Measurements from ENCODE around the gene SPTSSA.

The SPTSSA gene

DNA sequence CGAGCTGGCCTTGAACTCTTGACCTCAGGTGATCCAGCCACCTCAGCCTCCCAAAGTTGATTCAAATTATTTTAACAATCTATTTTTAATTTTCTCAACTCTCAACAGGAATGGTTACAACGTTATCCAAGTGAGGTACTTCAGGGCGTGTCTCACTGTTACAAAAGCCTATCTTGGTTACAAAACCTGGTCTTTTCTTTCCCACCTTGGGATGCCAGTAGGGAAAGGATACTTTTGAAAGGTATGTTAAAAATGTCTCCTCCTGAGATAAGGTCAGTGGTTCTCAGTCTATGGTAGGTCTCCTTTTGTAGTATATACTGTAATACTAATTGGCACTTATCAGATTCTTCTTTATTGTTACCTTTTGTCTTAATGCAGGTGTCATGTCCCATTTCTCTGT is 4.9 kb downstream of the SPTSSA start:
- TF ChIP-seq ZFX (IDR thresholded peaks at IDR 0.05): no peak
- H3K27ac ChIP-seq: no peak overlapping the region

DNA sequence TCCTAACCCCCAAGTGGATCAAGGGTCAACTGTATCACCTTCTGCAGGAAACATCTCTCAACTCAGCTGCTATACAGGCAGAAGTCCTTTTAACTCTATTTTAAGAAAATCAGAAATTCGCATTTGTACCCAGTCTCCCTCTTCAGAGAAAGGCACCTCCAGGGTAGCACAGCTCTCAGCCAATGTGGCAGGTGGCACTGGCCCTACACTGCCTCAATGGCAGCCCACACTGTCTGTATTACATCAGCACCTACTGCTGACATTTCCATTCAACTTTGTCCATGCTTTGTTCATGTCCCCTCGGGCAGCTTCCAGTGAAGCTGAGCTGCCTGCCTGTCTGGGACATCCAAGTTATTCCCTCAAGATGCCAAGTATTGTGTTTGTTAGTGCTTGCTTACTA is 8.8 kb downstream of the SPTSSA start:
- H3K27ac ChIP-seq: no peak overlapping the region
- no peak for TF ChIP-seq ZFX (IDR thresholded peaks at IDR 0.05)
- TF ChIP-seq, protein P1, sequence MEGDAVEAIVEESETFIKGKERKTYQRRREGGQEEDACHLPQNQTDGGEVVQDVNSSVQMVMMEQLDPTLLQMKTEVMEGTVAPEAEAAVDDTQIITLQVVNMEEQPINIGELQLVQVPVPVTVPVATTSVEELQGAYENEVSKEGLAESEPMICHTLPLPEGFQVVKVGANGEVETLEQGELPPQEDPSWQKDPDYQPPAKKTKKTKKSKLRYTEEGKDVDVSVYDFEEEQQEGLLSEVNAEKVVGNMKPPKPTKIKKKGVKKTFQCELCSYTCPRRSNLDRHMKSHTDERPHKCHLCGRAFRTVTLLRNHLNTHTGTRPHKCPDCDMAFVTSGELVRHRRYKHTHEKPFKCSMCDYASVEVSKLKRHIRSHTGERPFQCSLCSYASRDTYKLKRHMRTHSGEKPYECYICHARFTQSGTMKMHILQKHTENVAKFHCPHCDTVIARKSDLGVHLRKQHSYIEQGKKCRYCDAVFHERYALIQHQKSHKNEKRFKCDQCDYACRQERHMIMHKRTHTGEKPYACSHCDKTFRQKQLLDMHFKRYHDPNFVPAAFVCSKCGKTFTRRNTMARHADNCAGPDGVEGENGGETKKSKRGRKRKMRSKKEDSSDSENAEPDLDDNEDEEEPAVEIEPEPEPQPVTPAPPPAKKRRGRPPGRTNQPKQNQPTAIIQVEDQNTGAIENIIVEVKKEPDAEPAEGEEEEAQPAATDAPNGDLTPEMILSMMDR (conservative IDR thresholded peaks at IDR 0.05): no peak

DNA sequence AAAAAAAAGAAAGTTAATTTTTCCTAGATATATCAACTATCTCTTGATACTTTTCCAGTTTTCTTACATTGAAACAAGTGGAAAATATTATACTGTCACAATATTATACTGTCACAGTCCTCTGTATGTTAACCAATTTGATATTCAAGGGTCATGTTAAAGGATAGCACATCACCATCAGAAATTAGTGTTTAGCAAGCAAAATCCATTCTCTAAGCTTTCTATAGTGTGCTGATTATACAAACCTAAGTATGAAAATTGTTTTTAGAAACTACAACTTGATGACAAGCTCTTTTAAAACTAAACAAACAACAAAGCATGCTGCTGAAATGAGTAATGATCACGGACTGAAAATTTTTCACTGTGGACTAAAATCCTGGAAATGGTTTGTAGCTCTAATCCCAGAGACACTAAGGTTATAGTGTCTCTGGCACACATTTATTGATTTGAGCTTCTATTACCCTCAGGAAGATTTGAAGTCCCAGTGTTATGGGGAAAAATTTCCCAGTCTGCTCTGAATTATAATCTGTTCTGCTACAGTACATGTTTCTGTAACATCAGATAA is 9.7 kb downstream of the SPTSSA start:
- TF ChIP-seq, protein P1 (conservative IDR thresholded peaks at IDR 0.05): no peak
- TF ChIP-seq ZFX (IDR thresholded peaks at IDR 0.05): no peak
- H3K27ac ChIP-seq: no peak overlapping the region

DNA sequence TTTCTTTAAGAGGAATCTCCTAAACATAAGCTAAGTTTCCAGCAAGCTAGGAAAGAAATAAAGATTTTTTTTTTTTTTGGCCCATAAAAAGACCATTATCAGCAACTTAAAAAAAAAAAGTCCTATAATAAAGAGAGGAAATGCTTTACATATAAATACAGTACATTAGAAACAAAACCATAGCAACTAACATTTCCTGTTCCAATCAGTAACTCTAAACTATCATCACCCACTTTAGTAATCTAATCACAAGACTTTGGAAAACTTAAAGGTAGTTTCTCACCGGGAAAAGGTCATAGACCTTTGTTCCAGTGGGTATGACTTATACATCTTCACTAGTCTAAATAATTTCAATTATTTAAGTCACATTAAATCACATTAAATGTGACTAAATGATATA is 11.1 kb downstream of the SPTSSA start:
- TF ChIP-seq, protein P1 (conservative IDR thresholded peaks at IDR 0.05): no peak
- TF ChIP-seq ZFX (IDR thresholded peaks at IDR 0.05): no peak
- H3K27ac ChIP-seq: no peak overlapping the region

DNA sequence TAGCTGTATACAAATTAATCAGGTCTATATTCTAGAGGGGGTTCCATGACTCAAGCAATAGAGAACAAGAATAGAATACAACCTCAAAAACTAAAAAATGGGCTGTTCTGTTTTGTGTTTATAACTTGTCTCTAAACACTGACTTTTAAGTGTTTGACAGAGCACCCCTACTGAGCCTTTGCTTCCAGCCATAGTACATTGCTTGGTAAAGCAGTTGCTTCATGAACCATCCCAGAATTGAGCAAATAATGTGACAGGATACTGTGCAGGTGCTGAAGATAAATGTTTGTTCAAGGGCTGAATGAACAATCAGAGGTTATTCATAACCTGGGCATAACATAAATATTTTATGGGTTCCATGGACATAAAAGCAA is 11.5 kb downstream of the SPTSSA start:
- no peak overlapping the region for H3K27ac ChIP-seq

DNA sequence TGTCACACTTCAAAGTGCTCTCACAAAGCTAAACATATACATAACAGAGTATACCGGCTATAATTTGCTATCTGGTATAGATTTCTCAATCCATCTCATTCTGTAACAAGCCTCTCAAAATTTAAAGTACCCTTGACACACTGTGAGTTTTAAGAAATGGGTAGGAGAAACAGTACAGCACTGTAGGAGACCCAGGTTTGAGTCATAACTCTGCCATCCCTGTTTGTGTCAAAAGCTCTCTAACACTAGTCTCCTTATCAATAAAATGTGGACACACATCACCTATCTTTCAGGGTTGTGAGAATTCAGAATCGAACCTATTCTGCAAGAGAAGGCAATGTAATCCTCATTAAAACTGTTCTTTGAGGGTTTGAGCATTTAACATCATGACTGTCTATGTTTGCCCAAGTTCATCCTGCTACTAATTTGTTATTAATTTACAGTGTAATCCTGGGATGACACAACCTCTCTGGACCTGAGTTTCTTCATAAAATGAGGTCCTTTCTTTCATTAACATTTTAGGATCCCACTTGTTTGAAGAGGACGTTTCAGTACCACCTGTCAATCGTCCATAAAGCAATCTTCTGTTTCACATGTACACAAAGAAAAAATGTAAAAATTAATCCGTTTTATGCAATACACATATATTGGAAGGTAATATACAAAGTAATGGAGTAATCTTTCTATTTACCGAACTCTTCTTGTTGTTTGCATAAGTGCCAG is 12.1 kb downstream of the SPTSSA start:
- TF ChIP-seq, protein P1 (conservative IDR thresholded peaks at IDR 0.05): no peak
- TF ChIP-seq ZFX (IDR thresholded peaks at IDR 0.05): no peak
- H3K27ac ChIP-seq: no peak overlapping the region

More for the DNA sequence above, 11.5 kb downstream of the SPTSSA start:
- no peak for TF ChIP-seq ZFX (IDR thresholded peaks at IDR 0.05)
- TF ChIP-seq, protein P1 (conservative IDR thresholded peaks at IDR 0.05): no peak

DNA sequence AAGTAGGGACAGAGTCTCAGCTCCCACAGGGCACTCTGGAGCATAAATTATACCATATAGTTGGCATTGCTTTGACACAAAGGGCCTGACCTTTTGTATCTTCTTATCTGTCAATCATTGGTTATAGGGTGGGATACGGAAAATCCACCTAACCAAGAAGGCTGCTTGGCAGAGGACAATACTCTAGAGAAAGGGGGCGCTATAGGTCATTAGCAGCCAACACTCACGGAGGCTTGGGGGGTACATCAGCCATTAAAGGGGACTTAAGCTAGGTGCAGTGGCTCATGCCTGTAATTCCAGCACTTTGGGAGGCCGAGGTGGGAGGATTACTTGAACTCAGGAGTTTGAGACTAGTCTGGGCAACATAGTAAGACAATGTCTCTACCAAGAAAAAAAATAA is 22.9 kb downstream of the SPTSSA start:
- no peak overlapping the region for H3K27ac ChIP-seq
- TF ChIP-seq ZFX (IDR thresholded peaks at IDR 0.05): no peak
- TF ChIP-seq, protein P1 (conservative IDR thresholded peaks at IDR 0.05): no peak

DNA sequence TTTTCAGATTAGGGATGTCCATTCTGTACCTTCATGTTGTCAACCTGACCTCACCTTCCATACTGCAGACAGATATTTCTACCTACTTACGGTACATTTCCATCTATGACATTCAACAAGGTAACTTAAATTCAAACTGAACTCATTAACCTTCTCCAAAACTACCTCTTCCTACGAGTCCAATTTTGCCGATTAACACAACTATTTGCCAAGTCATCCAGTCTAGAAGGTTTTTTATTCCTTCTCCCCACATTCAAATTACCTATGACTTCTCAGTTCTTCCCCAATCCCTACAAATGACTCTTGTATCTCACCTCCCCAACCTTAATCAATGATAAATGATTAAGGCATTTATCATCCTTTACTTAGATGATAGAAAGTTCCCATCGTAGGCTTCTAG is 23.6 kb downstream of the SPTSSA start:
- no peak overlapping the region for H3K27ac ChIP-seq
- no peak for TF ChIP-seq ZFX (IDR thresholded peaks at IDR 0.05)
- TF ChIP-seq, protein P1 (conservative IDR thresholded peaks at IDR 0.05): no peak

All from C4-2B (cell line).